GM03348 (cell line): ENCODE measurements around the gene GATAD2B.

Experiments
- DNase-seq: peaks from one replicate; pipeline ENCODE4 v3.0.0; 2012; ENCODE audit warnings: low spot score

Gene GATAD2B

DNA sequence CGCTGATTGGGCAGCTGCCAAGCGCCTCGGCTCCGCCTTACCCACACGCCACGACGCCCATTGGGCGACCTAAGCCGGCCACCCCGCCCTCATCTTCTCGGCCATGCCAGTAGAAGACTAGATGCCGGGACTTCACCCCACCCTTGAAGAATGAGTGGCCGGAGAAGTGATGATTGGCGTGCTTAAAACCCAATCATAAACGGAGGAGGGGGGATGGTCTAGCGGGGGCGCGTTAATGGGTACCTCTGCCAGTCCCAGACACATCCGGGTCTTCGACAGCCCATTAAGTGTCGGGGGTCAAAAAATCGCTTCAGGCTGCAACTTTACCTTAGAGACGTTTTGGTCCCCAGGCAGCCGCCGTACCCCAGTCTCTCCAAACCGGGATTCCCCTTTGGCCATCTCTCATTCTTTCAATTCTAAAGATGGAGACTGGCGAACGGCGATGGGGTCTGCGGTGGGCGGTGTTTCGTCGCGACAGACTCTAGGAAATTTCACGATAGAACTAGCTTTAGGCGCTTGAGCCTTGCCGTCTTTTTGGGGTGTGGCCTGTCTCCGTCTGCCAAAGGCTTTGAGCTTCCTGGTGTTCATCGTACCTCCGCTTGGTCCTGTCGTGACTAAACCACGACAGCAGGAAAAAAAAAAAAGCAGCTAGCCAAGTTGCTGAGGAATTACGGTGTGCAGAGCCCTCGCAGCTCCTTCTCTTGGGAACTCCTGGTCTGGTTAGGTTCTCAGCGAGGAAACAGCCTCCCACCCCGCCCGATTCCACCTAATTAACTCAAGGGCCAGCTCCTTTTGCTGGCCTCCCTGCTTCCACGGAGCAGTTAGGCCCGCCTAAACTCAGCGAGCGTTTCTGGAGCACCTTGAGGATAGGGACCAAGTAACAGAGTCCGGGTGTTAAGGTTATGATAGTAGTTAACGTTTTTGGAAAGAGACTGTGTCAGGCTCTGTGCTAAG lies at the start of gene GATAD2B:
GATAD2B (minus strand) TSS at position 1 of the 954 bp plus-strand sequence. CDS start 94,625 bp downstream, outside the sequence.
- peak; percentile 99 for DNase-seq

DNA sequence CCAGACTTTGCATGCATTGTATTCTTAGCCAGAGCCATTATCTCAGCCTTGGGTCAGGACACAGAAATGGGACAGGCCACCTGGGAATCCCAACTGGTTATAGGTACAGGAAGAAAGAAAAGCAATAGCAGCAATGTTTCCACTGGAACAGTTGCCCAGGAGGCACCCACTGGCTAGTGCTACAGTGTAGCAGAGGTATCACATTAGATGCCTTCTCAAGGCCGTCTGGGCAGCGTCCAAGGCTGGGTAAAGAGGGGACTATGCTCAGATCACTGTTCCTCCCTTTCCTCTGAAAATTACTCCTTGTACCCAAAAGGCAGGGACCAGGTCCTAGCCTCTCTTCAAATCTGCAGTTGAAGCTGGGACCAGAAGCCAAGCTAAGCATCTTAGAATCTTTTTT lies 47.6 kb upstream of the GATAD2B start:
- no peak for DNase-seq

DNA sequence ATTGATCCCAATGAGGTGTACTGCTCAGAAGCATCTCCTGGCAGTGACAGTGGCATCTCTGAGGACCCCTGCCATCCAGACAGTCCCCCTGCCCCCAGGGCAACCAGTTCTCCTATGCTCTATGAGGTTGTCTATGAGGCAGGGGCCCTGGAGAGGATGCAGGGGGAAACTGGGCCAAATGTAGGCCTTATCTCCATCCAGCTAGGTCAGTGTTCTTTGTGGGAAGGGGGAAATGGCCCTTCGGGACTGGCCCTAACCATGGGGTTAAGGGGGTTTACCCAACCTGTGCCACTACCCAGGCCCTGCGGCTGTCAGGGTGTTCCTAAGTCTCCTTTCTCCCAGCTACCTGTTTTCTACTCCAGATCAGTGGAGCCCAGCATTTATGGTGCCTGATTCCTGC lies 46.2 kb upstream of the GATAD2B start:
- DNase-seq = no peak

DNA sequence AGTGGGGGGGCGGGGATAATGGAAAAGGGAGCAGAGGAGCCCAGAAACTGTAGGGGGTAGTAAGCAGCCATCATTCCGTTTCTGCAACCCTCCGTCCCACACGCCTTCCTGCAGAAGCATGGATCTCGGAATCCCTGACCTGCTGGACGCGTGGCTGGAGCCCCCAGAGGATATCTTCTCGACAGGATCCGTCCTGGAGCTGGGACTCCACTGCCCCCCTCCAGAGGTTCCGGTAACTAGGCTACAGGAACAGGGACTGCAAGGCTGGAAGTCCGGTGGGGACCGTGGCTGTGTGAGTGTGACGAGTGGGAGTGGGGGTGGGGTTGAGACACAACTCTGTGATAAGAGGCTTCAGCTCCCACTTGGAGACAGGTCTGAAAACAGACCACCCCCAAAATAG lies 45.6 kb upstream of the GATAD2B start:
- DNase-seq = no peak

DNA sequence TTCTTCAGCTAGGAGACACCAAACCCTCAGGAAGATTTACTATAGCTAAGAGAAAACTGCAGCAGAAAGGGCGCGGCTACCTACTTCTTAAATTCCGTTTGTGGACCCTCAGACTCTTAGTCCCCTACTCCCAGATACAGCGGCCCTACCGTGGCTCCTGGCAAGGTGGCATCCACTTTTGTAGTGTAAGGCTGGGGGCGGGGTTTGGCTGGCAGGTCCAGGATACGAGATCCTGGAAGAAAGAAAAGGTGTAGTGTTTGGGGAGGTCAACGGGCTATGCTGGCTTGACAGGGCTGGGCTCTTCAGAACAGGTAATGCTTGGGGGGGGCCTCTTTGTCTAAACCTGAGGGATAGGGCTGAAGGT lies 45.2 kb upstream of the GATAD2B start:
- DNase-seq = no peak

DNA sequence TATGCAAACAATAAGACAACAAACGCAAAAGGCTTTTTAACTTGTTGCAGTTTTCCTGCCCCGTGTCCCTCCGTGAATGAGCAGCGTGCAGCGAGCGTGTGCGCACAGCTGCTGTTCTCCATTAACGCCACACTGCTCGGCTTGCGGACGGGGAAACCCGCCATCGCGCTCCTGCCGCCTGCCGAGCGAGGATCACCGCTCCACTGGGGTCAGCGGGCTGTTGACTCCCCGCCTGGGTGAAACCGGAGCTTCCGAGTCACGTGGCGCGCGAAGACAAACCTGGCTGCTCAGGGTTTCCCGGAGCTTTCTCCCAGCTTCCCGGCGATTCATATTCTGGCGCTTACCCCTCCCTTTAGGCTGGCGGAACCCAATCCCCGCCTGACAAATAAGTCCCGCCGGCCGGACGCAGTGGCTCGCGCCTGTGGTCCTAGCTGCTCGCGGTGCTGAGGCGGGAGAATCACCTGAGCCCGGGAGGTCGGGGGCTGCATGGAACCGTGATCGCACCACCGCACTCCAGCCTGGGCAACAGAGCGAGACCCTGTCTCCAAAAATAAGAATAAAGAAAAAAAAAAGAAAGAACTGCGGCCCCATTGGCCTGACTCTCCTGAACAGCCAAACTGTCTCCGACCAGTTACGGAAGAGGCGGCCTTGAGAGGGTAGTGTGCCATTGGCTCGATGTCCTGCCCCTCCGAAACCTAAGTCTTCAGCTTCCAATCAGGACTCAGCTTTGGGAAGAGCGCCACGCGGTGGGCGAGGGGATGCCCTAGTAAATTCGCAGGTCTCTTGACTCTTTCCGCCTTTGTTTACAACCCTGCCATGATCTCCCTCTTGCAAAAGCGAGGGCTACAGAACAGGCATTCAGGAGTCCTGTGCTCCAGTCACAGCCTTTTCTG lies 44.6 kb upstream of the GATAD2B start, which contains the start of gene CREB3L4:
CREB3L4 (plus strand) TSS at position 796 of the 893 bp plus-strand sequence. CDS start 624 bp downstream, outside the sequence.
- peak; percentile 92 for DNase-seq

DNA sequence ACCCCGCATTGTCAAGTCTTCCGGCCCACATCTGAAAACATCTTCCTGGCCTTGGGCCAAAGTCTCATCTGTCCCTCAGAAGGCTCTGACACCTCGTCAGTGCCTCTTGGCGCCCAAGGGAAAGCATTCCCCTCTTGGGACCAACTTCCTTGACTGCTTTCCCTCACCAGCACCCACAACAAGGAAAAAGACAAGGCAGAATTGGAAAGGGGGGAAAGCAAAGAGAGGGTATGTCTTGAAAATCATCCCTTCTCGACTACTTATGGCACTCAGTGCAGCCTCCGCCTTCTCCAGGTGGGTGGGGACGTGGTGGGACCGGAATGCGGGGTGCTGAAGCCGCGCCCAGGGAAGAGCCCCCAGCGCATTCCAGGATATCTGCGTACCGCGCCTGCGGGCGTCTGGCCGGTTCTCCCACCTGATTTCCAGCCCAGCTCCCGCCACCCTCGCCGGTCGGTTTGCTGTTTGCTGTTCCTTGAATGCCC lies 41.1 kb upstream of the GATAD2B start:
- DNase-seq = peak; percentile 33

DNA sequence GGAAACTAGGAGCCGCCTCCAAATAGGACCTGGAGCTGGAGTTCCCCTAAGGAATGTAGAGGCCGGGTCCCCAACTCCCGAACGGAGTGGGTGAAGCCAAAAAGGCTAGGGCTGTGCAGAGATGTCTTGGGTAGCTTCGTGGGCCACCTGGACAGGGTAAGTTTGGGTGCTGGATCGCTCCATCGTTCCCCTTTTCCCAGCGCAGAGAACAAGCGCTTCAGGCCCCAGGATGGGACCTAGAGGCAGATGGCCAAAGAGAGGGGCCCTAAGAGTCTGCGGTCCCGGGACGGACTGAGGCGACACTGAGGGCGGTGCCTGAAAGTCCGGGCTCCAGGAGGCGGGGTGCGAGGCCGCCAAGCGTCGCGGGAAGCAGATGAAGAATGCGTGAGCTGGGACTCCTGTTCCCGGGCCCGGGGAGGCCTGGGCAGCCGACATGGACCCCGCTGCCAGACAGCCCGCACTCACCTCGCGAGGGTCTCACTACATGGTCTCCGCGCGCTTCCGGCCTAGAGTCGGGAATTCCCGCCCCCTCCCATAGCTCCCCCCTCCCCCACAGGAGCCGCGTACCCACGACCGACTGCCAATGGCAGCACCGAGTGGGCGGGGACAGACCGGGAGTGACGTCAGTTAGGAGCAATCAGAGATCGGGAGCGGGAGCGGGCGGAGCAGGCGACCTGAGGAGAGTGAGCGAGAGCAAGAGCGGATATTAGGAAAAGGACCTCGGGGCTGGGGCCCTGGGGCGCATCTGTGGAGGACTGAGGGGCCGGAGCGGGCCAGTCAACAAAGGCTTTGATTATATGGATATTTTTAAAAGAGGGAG lies 40.5 kb upstream of the GATAD2B start, which contains the start of gene SLC39A1:
SLC39A1 (minus strand) TSS at position 508 of the 820 bp plus-strand sequence. CDS start 822 bp downstream, outside the sequence.
- DNase-seq = peak; percentile 95

DNA sequence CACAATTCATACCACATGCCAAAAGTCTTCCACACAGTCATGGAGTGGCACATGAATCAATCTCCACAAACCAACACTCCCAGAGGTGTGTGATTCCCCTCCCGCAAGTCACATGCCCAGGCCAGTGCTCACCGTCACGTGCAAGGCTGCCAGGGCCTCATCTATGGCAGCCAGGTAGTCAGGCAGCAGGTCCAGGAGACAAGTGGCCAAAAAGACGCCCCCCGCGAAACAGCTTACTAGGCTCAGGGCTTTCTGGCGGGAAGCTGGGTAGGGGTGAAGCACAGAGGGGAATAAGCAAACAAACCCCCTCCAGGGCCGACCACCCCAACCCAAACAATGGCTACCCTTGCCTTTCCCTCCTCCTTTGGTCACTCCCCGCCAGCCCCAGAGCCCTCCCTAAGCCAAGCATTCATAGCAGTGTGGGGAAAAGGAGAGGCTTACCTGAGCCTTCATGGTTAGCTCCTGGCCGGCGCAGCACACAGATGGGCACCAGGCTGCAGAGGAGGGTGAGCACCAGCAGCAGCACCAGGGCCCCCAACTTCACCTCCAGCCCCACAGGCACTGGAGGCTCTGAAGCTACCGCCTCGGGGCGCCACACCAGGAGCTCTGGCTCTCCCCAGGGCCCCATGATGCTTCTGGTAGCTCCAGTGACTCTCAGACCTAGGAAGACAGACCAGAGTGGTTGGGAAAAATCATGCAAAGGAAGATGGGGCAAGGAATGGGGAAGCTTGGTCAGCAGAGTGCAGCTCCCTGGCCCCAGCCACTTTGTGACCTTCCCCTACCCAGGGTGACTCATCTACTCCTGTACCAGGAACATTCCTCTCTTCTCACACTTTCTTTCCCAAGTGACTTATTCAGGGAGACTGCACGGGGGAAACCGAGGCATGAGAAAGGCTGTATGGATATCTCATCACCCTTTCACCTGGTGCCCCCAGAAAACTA lies 39.6 kb upstream of the GATAD2B start:
- DNase-seq = peak; percentile 53

DNA sequence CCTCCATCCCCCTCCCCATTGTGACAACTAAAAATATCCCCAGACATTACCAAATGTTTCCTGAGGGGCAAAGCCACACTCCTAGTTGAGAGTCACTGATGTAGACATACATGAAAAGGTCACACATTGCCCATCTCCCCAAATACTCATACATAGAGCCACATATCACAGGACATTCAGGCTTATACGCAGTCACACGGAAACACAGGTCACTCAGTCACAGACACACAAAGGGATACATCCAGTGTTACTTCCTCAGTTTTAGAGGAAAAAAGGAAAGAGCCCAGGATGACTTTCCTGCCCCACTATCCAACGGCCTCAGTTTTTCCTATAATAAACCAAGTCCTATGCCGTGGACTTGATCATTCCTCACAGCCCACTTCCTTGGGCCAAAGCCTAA lies 38.6 kb upstream of the GATAD2B start:
- DNase-seq = no peak

DNA sequence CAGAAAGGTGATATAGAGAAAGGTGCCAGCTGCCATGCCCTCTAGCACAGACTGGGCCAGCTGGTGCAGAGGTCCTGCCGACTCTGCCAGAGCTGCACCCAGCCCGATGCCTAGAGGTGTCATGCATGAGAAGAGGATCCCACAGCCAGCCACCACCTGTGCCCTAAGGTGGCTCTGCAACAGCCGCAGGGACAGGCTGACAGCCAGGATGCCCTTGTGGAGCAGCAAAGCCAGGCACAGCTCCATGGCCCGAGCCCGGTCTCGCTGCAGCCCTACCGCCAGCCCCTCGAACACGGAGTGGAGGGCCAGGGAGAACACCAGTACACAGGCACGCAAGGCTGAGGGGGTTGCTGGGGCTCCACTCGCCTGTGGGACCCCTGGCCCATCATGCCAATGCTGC lies 37.4 kb upstream of the GATAD2B start:
- no peak for DNase-seq

DNA sequence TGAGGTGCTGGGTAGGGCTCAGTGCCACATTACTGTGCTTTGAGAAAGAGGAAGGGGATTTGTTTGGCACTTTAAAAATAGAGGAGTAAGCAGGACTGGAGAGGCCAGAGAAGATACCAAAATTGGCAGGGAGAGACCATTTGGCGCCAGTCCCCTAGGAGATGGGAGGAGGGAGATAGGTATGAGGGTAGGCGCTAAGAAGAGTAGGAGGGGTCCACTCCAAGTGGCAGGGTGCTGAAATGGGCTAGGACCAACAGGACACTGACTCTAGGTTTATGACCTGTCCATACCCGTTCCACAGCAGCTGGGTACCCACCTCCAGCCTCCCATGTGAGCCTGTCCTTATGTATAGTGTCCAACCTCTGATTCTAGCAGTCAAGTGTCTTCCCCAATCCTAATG lies 36.7 kb upstream of the GATAD2B start:
- no peak for DNase-seq

DNA sequence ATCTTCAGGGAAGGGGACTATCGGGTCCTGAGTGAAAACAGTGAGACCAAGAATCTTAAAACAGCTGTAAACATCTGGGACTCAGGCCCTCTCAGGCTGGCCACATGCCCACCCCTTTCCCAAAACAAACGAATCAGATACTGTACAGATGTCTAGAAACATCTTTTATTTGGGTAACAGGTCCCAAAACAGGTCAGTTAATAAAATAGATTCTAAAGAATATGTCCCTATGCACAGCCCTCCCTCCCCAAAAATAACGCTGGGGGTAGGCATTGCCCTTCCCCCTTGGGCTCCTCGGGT lies 36.1 kb upstream of the GATAD2B start:
- DNase-seq = no peak

DNA sequence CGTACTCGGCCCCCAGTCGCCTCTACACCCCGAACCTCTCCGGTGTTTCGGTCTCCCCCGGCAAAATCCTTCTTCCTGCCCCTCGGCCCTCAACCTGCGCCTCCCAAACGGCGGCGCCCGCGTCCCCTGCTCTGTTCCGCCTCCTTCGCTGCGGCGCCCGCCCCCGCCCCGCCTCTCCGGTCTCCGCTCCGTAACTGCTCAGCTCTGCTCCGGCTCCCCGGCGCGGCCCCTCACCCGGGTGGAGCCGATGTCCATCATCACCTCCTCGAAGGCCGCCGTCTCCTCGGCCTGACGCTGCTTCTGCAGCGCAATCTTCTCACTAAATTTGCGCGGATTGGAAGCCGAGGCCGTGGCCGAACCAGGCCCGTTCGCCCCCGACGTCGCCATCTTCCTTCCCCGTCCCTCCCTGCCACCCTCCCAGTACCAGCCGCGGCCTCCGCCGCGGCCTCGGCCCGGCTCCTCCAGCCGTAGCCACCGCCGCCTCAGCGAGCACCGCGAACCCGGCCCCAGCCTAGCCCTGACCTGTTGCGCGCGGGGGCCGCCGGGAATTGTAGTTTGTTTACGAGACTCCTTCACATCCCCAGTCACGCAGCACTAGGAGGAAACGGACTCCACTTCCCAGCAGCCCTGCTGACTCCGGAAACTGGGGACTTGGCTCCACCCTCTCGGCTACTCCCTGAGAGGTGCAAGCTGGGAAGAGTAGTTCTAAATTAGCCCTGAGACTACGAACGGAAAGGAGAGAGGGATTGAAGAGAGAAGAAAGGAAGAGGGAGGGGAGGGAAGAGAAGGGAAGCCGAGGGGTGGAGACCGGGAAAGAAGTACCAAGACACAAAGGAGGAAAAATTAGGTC lies 35.6 kb upstream of the GATAD2B start, which contains the start of gene CRTC2:
CRTC2 (minus strand) TSS at position 502 of the 850 bp plus-strand sequence; CDS start at position 387, 115 bp downstream.
- peak; percentile 96 for DNase-seq

DNA sequence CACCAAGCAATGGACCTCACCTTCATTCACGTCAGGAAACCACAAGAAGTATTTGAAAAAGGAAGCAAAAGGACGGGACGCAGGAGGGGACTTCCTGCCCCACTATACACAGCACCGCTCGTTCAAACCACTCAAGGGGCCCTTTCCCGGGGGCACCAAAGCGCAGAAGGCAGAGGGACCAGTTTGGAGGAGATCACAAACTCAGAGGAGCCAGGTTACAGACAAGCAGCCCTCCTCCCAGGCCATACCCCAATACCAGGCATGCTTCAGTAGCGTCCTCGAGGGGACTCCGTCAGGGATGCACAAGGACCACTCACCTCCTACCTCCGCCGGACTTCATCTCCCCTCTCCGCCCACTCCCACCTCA lies 35.0 kb upstream of the GATAD2B start:
- DNase-seq = no peak

DNA sequence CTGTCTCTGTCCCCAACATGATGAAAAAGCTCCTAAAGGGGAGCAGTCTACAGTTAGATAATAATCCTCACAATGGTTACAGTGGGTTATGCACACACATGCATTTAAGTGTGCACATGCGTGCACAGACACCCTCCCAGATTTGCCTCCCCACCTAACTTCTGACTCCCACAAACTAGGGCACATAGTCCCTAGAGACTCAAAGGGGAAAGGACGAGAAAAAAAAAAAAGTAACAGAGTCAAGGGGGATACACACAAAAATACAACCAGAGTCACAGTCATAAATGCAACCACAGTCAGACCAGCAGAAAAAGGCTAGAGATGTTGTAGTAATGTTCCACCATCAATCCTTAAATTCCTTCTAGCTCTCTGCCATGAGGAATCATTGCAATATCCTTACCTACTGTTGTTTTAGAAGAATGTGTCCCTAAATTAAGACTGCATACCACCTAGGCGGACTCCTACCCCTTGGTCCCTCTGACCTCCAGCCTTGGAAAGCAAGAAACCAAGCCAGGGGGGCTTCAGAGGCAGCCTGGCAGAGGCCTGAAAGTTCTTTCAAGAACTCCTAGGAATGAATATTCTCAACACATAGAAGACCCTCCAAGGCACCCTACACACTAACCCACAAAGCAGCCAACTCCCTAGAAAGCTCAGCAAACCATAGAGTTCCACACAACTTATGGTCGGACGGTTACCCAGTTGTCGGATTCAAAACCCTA lies 34.4 kb upstream of the GATAD2B start:
- DNase-seq = no peak

DNA sequence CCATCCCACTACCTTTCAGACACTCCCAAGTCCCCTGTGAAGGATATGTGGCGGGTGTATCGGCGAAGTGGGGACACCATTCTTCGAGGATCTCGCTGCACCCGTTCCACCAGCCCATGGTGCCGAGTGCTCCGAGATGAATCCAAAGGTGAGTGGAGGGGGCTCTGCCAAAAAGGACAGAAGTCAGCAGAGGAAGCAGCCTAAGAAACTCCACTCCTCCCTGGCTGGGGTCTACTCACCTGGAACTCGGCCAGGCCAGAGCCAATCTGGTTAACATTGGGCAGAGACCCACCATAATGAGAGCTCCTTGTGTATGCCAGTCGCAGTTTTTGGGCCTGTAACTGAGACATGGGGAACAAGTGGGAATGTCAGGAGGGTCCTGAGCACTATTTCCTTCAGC lies 32.1 kb upstream of the GATAD2B start:
- DNase-seq = no peak

DNA sequence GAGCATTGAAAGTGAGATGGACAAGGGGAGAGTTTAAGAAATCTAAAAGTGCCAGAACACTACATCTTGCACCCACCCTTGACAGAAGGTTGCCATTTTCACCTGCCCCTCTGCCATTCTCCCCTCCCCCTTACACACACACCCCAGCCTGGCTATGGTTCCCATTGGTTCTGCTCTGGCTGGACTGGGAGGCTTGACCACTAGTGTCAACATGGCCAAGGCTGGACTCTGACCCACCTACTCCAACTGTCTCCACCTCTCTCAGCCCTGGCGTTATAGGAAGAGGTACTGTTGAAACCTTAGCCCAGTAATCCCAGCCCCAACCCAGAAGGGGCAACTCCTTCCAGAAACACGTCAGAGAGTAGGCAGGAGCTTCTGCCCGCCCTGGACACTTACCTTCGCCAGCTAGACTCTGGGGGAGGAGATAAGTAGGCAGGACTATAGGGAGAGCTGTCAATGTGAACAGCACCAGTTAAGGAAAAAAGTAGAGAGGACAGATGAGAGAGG lies 31.1 kb upstream of the GATAD2B start:
- DNase-seq = no peak

DNA sequence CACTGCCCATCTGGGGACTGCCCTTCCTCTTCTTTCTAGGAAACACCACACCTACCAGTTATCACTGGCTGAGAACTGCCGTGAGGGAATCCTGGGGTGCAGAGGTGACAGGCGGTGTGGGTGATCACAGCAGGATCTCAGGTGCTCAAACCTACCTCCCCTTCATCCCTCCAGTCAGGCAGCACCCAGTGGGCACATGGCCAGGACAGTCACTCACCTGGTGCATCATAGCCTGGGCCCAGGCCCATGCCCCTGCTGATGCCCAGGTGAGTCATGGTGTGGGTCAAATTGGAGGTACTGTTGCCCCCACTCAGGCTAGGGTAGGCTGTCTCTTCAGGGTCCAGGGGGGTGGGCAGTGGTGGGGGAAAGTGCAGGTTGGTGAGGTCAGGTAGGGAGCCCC lies 29.0 kb upstream of the GATAD2B start:
- no peak for DNase-seq
